Measurements from ENCODE around the gene NUTM2E.
"Not testable (repeated sequence)": the region's sequence is repeated elsewhere in the genome, so short reads cannot be mapped to it uniquely, and the experiment has no call there.

Gene NUTM2E

GRCh38 chr10:79833833-79834232 lies 7.3 kb downstream of the NUTM2E start:
- CTCF ChIA-PET; H3K4me1 ChIP-seq (ENCODE audit: control insufficient read depth, insufficient read depth, low read length); H3K4me3 ChIP-seq (ENCODE audit: low read depth, low read length); POLR2A ChIA-PET; H3K9me3 ChIP-seq (ENCODE audit: control insufficient read depth, insufficient read depth, low read depth, low read length); H3K36me3 ChIP-seq (ENCODE audit: control insufficient read depth in 2 of 2, insufficient read depth in 1 of 2, low read length in 2 of 2); H3K27ac ChIP-seq (ENCODE audit: extremely low read depth, low read depth, low read length): not testable (repeated sequence)
- peak; percentile 84 for TF ChIP-seq ZNF146 (tag by site-specific recombination; IDR thresholded peaks at IDR 0.05)

- H3K36me3 ChIP-seq (ENCODE audit: control insufficient read depth in 2 of 2, insufficient read depth in 1 of 2, low read length in 2 of 2); H3K27ac ChIP-seq (ENCODE audit: extremely low read depth, low read depth, low read length); H3K4me3 ChIP-seq (ENCODE audit: low read depth, low read length); POLR2A ChIA-PET; H3K9me3 ChIP-seq (ENCODE audit: control insufficient read depth, insufficient read depth, low read depth, low read length); CTCF ChIA-PET; H3K4me1 ChIP-seq (ENCODE audit: control insufficient read depth, insufficient read depth, low read length): not testable (repeated sequence)
Measured at GRCh38 chr10:79835891-79836290, 9.4 kb downstream of the NUTM2E start.

- H3K4me1 ChIP-seq (ENCODE audit: control insufficient read depth, insufficient read depth, low read length); H3K27ac ChIP-seq (ENCODE audit: extremely low read depth, low read depth, low read length); H3K36me3 ChIP-seq (ENCODE audit: control insufficient read depth in 2 of 2, insufficient read depth in 1 of 2, low read length in 2 of 2); POLR2A ChIA-PET; H3K9me3 ChIP-seq (ENCODE audit: control insufficient read depth, insufficient read depth, low read depth, low read length); CTCF ChIA-PET; H3K4me3 ChIP-seq (ENCODE audit: low read depth, low read length): not testable (repeated sequence)
Measured at GRCh38 chr10:79836891-79837290, 10.4 kb downstream of the NUTM2E start.

GRCh38 chr10:79838441-79838840 lies 11.9 kb downstream of the NUTM2E start:
- H3K9me3 ChIP-seq (ENCODE audit: control insufficient read depth, insufficient read depth, low read depth, low read length); CTCF ChIA-PET; POLR2A ChIA-PET; H3K4me1 ChIP-seq (ENCODE audit: control insufficient read depth, insufficient read depth, low read length); H3K36me3 ChIP-seq (ENCODE audit: control insufficient read depth in 2 of 2, insufficient read depth in 1 of 2, low read length in 2 of 2); H3K4me3 ChIP-seq (ENCODE audit: low read depth, low read length); H3K27ac ChIP-seq (ENCODE audit: extremely low read depth, low read depth, low read length): not testable (repeated sequence)

- H3K4me1 ChIP-seq (ENCODE audit: control insufficient read depth, insufficient read depth, low read length); POLR2A ChIA-PET: not testable (repeated sequence)
Measured at GRCh38 chr10:79853191-79853854, 26.8 kb downstream of the NUTM2E start.

GRCh38 chr10:79862269-79862668 lies 35.7 kb downstream of the NUTM2E start:
- H3K36me3 ChIP-seq (ENCODE audit: control insufficient read depth in 2 of 2, insufficient read depth in 1 of 2, low read length in 2 of 2); H3K4me1 ChIP-seq (ENCODE audit: control insufficient read depth, insufficient read depth, low read length); H3K27ac ChIP-seq (ENCODE audit: extremely low read depth, low read depth, low read length); POLR2A ChIA-PET; H3K4me3 ChIP-seq (ENCODE audit: low read depth, low read length); H3K9me3 ChIP-seq (ENCODE audit: control insufficient read depth, insufficient read depth, low read depth, low read length): not testable (repeated sequence)
- CTCF ChIA-PET, result interaction anchor here (0.5 kb wide), 1 partner anchor 20 kb away, joined by 4 read pairs; no protein-coding TSS in a partner anchor
- peak; percentile 54 for TF ChIP-seq ZSCAN4 (tag by site-specific recombination; IDR thresholded peaks at IDR 0.05)

More at GRCh38 chr10:79853191-79853854, 26.8 kb downstream of the NUTM2E start:
- H3K4me3 ChIP-seq (ENCODE audit: low read depth, low read length); H3K36me3 ChIP-seq (ENCODE audit: control insufficient read depth in 2 of 2, insufficient read depth in 1 of 2, low read length in 2 of 2); CTCF ChIA-PET; H3K27ac ChIP-seq (ENCODE audit: extremely low read depth, low read depth, low read length); H3K9me3 ChIP-seq (ENCODE audit: control insufficient read depth, insufficient read depth, low read depth, low read length): not testable (repeated sequence)

- H3K36me3 ChIP-seq (ENCODE audit: control insufficient read depth in 2 of 2, insufficient read depth in 1 of 2, low read length in 2 of 2); H3K4me1 ChIP-seq (ENCODE audit: control insufficient read depth, insufficient read depth, low read length); POLR2A ChIA-PET; H3K9me3 ChIP-seq (ENCODE audit: control insufficient read depth, insufficient read depth, low read depth, low read length); H3K4me3 ChIP-seq (ENCODE audit: low read depth, low read length); H3K27ac ChIP-seq (ENCODE audit: extremely low read depth, low read depth, low read length): not testable (repeated sequence)
- CTCF ChIA-PET, result interaction anchor here (0.5 kb wide), 1 partner anchor 20 kb away, joined by 4 read pairs; no protein-coding TSS in a partner anchor
Measured at GRCh38 chr10:79862803-79863202, 36.3 kb downstream of the NUTM2E start.

- H3K27ac ChIP-seq (ENCODE audit: extremely low read depth, low read depth, low read length); CTCF ChIA-PET; H3K36me3 ChIP-seq (ENCODE audit: control insufficient read depth in 2 of 2, insufficient read depth in 1 of 2, low read length in 2 of 2): not testable (repeated sequence)
Measured at GRCh38 chr10:79866903-79867551, 40.5 kb downstream of the NUTM2E start.

GRCh38 chr10:79868023-79868422 lies 41.5 kb downstream of the NUTM2E start:
- H3K9me3 ChIP-seq (ENCODE audit: control insufficient read depth, insufficient read depth, low read depth, low read length); POLR2A ChIA-PET; H3K36me3 ChIP-seq (ENCODE audit: control insufficient read depth in 2 of 2, insufficient read depth in 1 of 2, low read length in 2 of 2); H3K4me1 ChIP-seq (ENCODE audit: control insufficient read depth, insufficient read depth, low read length); H3K4me3 ChIP-seq (ENCODE audit: low read depth, low read length); H3K27ac ChIP-seq (ENCODE audit: extremely low read depth, low read depth, low read length); CTCF ChIA-PET: not testable (repeated sequence)

More at GRCh38 chr10:79866903-79867551, 40.5 kb downstream of the NUTM2E start:
- H3K4me3 ChIP-seq (ENCODE audit: low read depth, low read length); H3K4me1 ChIP-seq (ENCODE audit: control insufficient read depth, insufficient read depth, low read length); POLR2A ChIA-PET; H3K9me3 ChIP-seq (ENCODE audit: control insufficient read depth, insufficient read depth, low read depth, low read length): not testable (repeated sequence)

- CTCF ChIA-PET; H3K9me3 ChIP-seq (ENCODE audit: control insufficient read depth, insufficient read depth, low read depth, low read length); H3K4me1 ChIP-seq (ENCODE audit: control insufficient read depth, insufficient read depth, low read length); H3K36me3 ChIP-seq (ENCODE audit: control insufficient read depth in 2 of 2, insufficient read depth in 1 of 2, low read length in 2 of 2); H3K4me3 ChIP-seq (ENCODE audit: low read depth, low read length); H3K27ac ChIP-seq (ENCODE audit: extremely low read depth, low read depth, low read length); POLR2A ChIA-PET: not testable (repeated sequence)
Measured at GRCh38 chr10:79869439-79870097, 43.0 kb downstream of the NUTM2E start.
